Liver (tissue), 9 donors: ENCODE data around the gene VPS26A. TPM values are rescaled to one million over a fixed set of nuclear protein-coding genes. Genes with fewer than 3 reads are reported as not detected.
A peak's percentile ranks its signal among the peaks of the same experiment; 100 is the strongest.

Experiments
- DNase-seq: peaks from one replicate; pipeline ENCODE4 v3.0.0-alpha.2; 2017; ENCODE audit warnings: low spot score
- H3K27ac ChIP-seq, 2 donors: one replicate each; pipeline ENCODE4 v1.7.0; 2013; ENCODE audit warnings: inconsistent platforms in 2 of 2, low read length in 2 of 2, control low read depth in 1 of 2, low read depth in 1 of 2, mild to moderate bottlenecking in 1 of 2
- H3K27me3 ChIP-seq, 4 donors: one replicate each; pipeline versions ENCODE4 v1.6.1 to v1.7.0; 2013; ENCODE audit warnings: low read length in 3 of 4, inconsistent platforms in 1 of 4, mild to moderate bottlenecking in 1 of 4, moderate library complexity in 1 of 4; ENCODE audit not compliant: control insufficient read depth in 4 of 4, insufficient read depth in 4 of 4
- H3K36me3 ChIP-seq, 4 donors: one replicate each; pipeline versions ENCODE4 v1.6.1 to v1.7.0; 2013; ENCODE audit warnings: low read length in 3 of 4, mild to moderate bottlenecking in 3 of 4, low read depth in 1 of 4, moderate library complexity in 1 of 4; ENCODE audit not compliant: control insufficient read depth in 4 of 4, insufficient read depth in 3 of 4
- H3K4me1 ChIP-seq, 4 donors: one replicate each; pipeline versions ENCODE4 v1.6.1 to v1.7.0; 2013; ENCODE audit warnings: low read length in 3 of 4, mild to moderate bottlenecking in 3 of 4, moderate library complexity in 1 of 4; ENCODE audit not compliant: control insufficient read depth in 4 of 4, insufficient read depth in 4 of 4
- H3K4me3 ChIP-seq, 3 donors: one replicate each; pipeline versions ENCODE4 v1.6.1 to v1.7.0; 2013; ENCODE audit warnings: low read length in 3 of 3, control low read depth in 1 of 3, low read depth in 1 of 3, mild to moderate bottlenecking in 1 of 3
- H3K9ac ChIP-seq, 2 donors: one replicate each; pipeline ENCODE4 v1.7.0; 2013; ENCODE audit warnings: low read length in 2 of 2, mild to moderate bottlenecking in 2 of 2, moderate library complexity in 2 of 2, control low read depth in 1 of 2, low read depth in 1 of 2
- H3K9me3 ChIP-seq, 4 donors: one replicate each; pipeline versions ENCODE4 v1.6.1 to v1.7.0; 2013; ENCODE audit warnings: low read length in 3 of 4; ENCODE audit not compliant: control insufficient read depth in 4 of 4
- ATF3 ChIP-seq: IDR thresholded peaks from 2 replicates; pipeline ENCODE4 v1.6.1; 2016; ENCODE audit warnings: antibody characterized with exemption
- CTCF ChIP-seq: fragments of 150-350 bp; IDR thresholded peaks from 2 replicates; pipeline ENCODE4 v1.5.1; 2017; ENCODE audit warnings: improper control_type of control experiment, low read depth, low read length; ENCODE audit not compliant: missing input control
- EGR1 ChIP-seq, 2 donors: IDR thresholded peaks; 2 replicates each; pipeline ENCODE4 v1.6.1; 2016 to 2018; ENCODE audit warnings: antibody characterized with exemption in 2 of 2, low read depth in 2 of 2
- FOXA1 ChIP-seq: IDR thresholded peaks from 2 replicates; pipeline ENCODE4 v1.6.1; 2016; ENCODE audit warnings: antibody characterized with exemption
- FOXA2 ChIP-seq: IDR thresholded peaks from 2 replicates; pipeline ENCODE4 v1.6.1; 2016; ENCODE audit warnings: antibody characterized with exemption
- GABPA ChIP-seq, 2 donors: IDR thresholded peaks in 1 of 2; conservative IDR thresholded peaks in 1 of 2; 2 replicates each; pipeline ENCODE4 v1.6.1; 2016; ENCODE audit warnings: antibody characterized with exemption in 2 of 2, mild to moderate bottlenecking in 1 of 2, moderate library complexity in 1 of 2
- HNF4A ChIP-seq, 2 donors: conservative IDR thresholded peaks; 2 replicates each; pipeline ENCODE4 v1.6.1; 2016; ENCODE audit warnings: antibody characterized with exemption in 2 of 2, mild to moderate bottlenecking in 2 of 2
- HNF4G ChIP-seq: IDR thresholded peaks from 2 replicates; pipeline ENCODE4 v1.6.1; 2016; ENCODE audit warnings: antibody characterized with exemption
- JUND ChIP-seq, 2 donors: IDR thresholded peaks; 2 replicates each; pipeline ENCODE4 v1.6.1; 2016; ENCODE audit warnings: antibody characterized with exemption in 2 of 2
- MAX ChIP-seq: IDR thresholded peaks from 2 replicates; pipeline ENCODE4 v1.6.1; 2016; ENCODE audit warnings: antibody characterized with exemption
- NR2F2 ChIP-seq: IDR thresholded peaks from 2 replicates; pipeline ENCODE4 v1.6.1; 2016; ENCODE audit warnings: antibody characterized with exemption
- RAD21 ChIP-seq, 2 donors: IDR thresholded peaks; 2 replicates each; pipeline ENCODE4 v1.6.1; 2016; ENCODE audit warnings: antibody characterized with exemption in 2 of 2, mild to moderate bottlenecking in 2 of 2
- REST ChIP-seq: IDR thresholded peaks from 2 replicates; pipeline ENCODE4 v1.6.1; 2016; ENCODE audit warnings: antibody characterized with exemption, mild to moderate bottlenecking
- RXRA ChIP-seq, 2 donors: IDR thresholded peaks; 2 replicates each; pipeline ENCODE4 v1.6.1; 2017 to 2018; ENCODE audit warnings: antibody characterized with exemption in 2 of 2, mild to moderate bottlenecking in 1 of 2
- SP1 ChIP-seq: IDR thresholded peaks from 2 replicates; pipeline ENCODE4 v1.6.1; 2018; ENCODE audit warnings: antibody characterized with exemption, mild to moderate bottlenecking
- TAF1 ChIP-seq: conservative IDR thresholded peaks from 2 replicates; pipeline ENCODE4 v1.6.1; 2016; ENCODE audit warnings: antibody characterized with exemption, mild to moderate bottlenecking
- YY1 ChIP-seq: IDR thresholded peaks from 2 replicates; pipeline ENCODE4 v1.6.1; 2016; ENCODE audit warnings: antibody characterized with exemption, mild to moderate bottlenecking
- WGBS: extraction: QIAGEN DNeasy Blood & Tissue Kit; methylation state at CpG from one replicate; pipeline ENCODE4 v1.1.7; 2013; 5-methylcytosine and 5-hydroxymethylcytosine counted together
- polyA plus RNA-seq, 2 donors: library from polyadenylated mRNA; stranded (reverse) in 1 of 2; unstranded in 1 of 2; fragments of 200-250 nt in 1 of 2; fragments of >200 nt in 1 of 2; fragmentation: Nextera tagmentation in 1 of 2; extraction: Ambion mirVana in 1 of 2; gene quantifications; one replicate each; pipeline versions ENCODE4 v1.2.1 to v1.2.3, GENCODE V29; 2013 to 2015
- total RNA-seq, 2 donors: library from RNA; depleted of rRNA; stranded (reverse); fragments of >200 nt; gene quantifications; one replicate each; pipeline ENCODE4 v1.2.3, GENCODE V29; 2014
- donor health status: healthy.
- donor health status: healthy.
- donor health status: healthy.
- donor health status: healthy.
- donor health status: healthy.

The VPS26A gene
- total and polyA plus RNA-seq, 4 donors: 10.9 to 21.4 (median 14.5) TPM

- H3K27me3 ChIP-seq: no peaks in the 10 kb centered on the region
- peak overlapping the region in 1 of 2 donors; percentile 13 for H3K27ac ChIP-seq
- no peaks in the 10 kb centered on the region for H3K4me1 ChIP-seq
- WGBS: 45% methylated on average over 17 of the region's 17 CpGs
- H3K9me3 ChIP-seq: no peaks in the 10 kb centered on the region
- TF ChIP-seq HNF4A (conservative IDR thresholded peaks at IDR 0.05) (peak in 1 of 2 donors; percentile 20), ATF3 (no peak), YY1 (peak; percentile 57), NR2F2 (peak; percentile 38), RAD21 (IDR thresholded peaks at IDR 0.05) (peak; percentile 89 to 90), CTCF (peak; percentile 71)
- peak; percentile 75 for DNase-seq
- peak overlapping the region in 1 of 2 donors; percentile 29 for H3K9ac ChIP-seq
- no peaks in the 10 kb centered on the region for H3K36me3 ChIP-seq
- H3K4me3 ChIP-seq: no peak overlapping the region
These were observed 30.8 kb upstream of the VPS26A start for GRCh38 chr10:69092959-69093850.

GRCh38 chr10:69093933-69094332 is 30.0 kb upstream of the VPS26A start:
- H3K4me1 ChIP-seq: no peaks in the 10 kb centered on the region
- no peak for TF ChIP-seq GABPA (IDR thresholded peaks at IDR 0.05 in 1 of 2, conservative IDR thresholded peaks at IDR 0.05 in 1 of 2)
- TF ChIP-seq RAD21 (IDR thresholded peaks at IDR 0.05): peak in 1 of 2 donors; percentile 14
- no peaks in the 10 kb centered on the region for H3K27me3 ChIP-seq
- no peaks in the 10 kb centered on the region for H3K36me3 ChIP-seq
- H3K9ac ChIP-seq: no peak overlapping the region
- no peak for DNase-seq
- 73% methylated on average over 1 of the region's 1 CpG for WGBS
- H3K9me3 ChIP-seq: no peaks in the 10 kb centered on the region
- H3K4me3 ChIP-seq: no peak overlapping the region
- H3K27ac ChIP-seq: no peak overlapping the region

- Histone ChIP-seq H3K36me3 (peaks cover 0 to 2% (median 0%) of the 10 kb centered on the region in 4 donors), H3K27ac (no peak overlapping the region), H3K27me3 (no peaks in the 10 kb centered on the region), H3K4me3 (no peak overlapping the region), H3K4me1 (no peaks in the 10 kb centered on the region), H3K9ac (no peak overlapping the region), H3K9me3 (no peaks in the 10 kb centered on the region)
- TF ChIP-seq CTCF (no peak), HNF4A (conservative IDR thresholded peaks at IDR 0.05) (no peak), TAF1 (no peak), GABPA (IDR thresholded peaks at IDR 0.05 in 1 of 2, conservative IDR thresholded peaks at IDR 0.05 in 1 of 2) (no peak), ATF3 (no peak), MAX (no peak), RXRA (IDR thresholded peaks at IDR 0.05) (no peak), HNF4G (no peak), YY1 (no peak), EGR1 (IDR thresholded peaks at IDR 0.05; ENCODE audit: low read depth in 2 of 2) (no peak), REST (no peak), FOXA2 (no peak), FOXA1 (no peak), SP1 (no peak), JUND (IDR thresholded peaks at IDR 0.05) (no peak)
- 61% methylated on average over 2 of the region's 2 CpGs for WGBS
- DNase-seq: no peak
These were observed 27.9 kb upstream of the VPS26A start for GRCh38 chr10:69096045-69096444.
